ENCODE measurements around the gene TCF7.

DNA sequence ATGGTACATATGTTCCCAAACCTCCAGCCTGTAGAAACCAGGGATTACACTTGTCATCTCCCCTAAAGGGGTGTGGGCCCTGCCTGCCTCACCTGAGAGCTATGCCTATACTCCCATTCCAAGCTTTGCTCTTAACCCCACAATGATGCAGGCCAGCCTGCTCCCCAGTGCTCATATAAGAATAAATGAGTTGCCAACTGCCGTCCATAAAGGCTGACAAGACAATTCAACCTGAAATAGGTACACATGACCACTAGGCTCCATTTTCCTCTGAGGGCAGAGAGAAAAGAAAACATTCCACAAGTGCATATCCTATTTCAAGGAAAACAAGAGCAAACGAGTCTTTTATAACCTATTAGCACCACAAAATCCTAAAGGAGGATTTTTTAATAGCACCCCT is 33.8 kb downstream of the TCF7 start:
- TF ChIP-seq, protein P1, sequence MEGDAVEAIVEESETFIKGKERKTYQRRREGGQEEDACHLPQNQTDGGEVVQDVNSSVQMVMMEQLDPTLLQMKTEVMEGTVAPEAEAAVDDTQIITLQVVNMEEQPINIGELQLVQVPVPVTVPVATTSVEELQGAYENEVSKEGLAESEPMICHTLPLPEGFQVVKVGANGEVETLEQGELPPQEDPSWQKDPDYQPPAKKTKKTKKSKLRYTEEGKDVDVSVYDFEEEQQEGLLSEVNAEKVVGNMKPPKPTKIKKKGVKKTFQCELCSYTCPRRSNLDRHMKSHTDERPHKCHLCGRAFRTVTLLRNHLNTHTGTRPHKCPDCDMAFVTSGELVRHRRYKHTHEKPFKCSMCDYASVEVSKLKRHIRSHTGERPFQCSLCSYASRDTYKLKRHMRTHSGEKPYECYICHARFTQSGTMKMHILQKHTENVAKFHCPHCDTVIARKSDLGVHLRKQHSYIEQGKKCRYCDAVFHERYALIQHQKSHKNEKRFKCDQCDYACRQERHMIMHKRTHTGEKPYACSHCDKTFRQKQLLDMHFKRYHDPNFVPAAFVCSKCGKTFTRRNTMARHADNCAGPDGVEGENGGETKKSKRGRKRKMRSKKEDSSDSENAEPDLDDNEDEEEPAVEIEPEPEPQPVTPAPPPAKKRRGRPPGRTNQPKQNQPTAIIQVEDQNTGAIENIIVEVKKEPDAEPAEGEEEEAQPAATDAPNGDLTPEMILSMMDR (IDR thresholded peaks at IDR 0.05; ENCODE audit: insufficient read depth, low read length, poor library complexity, severe bottlenecking) = no peak
- TF ChIP-seq EZH2phosphoT487 (conservative IDR thresholded peaks at IDR 0.05; ENCODE audit: low read length) = no peak

Measured in SU-DHL-6 (cell line).